Sigmoid colon (tissue), 7 donors: Measurements from ENCODE around the gene GNPDA2. TPM values are rescaled to one million over a fixed set of nuclear protein-coding genes. Genes with fewer than 3 reads are reported as not detected.

Source experiments
- DNase-seq: peaks from one replicate; pipeline ENCODE4 v3.0.0-alpha.2; 2019
- H3K27ac ChIP-seq, 4 donors: fragments of 200-600 bp; sonication (generic); one replicate each; pipeline ENCODE4 v1.5.1; 2016 to 2019; ENCODE audit warnings: mild to moderate bottlenecking in 1 of 4
- H3K27me3 ChIP-seq, 3 donors: fragments of 200-600 bp; sonication (generic); one replicate each; pipeline ENCODE4 v1.5.1; 2019; ENCODE audit warnings: mild to moderate bottlenecking in 1 of 3
- H3K36me3 ChIP-seq, 4 donors: fragments of 200-600 bp; sonication (generic); one replicate each; pipeline ENCODE4 v1.5.1; 2016 to 2019
- H3K4me1 ChIP-seq, 4 donors: fragments of 200-600 bp; sonication (generic); one replicate each; pipeline ENCODE4 v1.5.1; 2017 to 2019
- H3K4me3 ChIP-seq, 4 donors: fragments of 200-600 bp; sonication (generic); one replicate each; pipeline ENCODE4 v1.5.1; 2017 to 2019; ENCODE audit warnings: mild to moderate bottlenecking in 2 of 4, moderate library complexity in 1 of 4
- H3K9me3 ChIP-seq, 4 donors: fragments of 200-600 bp in 3 of 4; sonication (generic) in 3 of 4; one replicate each; pipeline versions ENCODE4 v1.5.1 to v1.6.1; 2013 to 2019
- CTCF ChIP-seq, 4 experiments: fragments of 450-650 bp in 3 of 4; fragments of 200-600 bp in 1 of 4; IDR thresholded peaks; one replicate each; pipeline ENCODE4 v1.5.1; 2016 to 2019; ENCODE audit warnings: antibody characterized with exemption in 4 of 4, mild to moderate bottlenecking in 3 of 4, moderate library complexity in 2 of 4
- EP300 ChIP-seq, 4 donors: sonication (generic); formaldehyde crosslinking; IDR thresholded peaks; one replicate each; pipeline ENCODE4 v1.6.1; 2017; ENCODE audit warnings: antibody characterized with exemption in 4 of 4
- POLR2A ChIP-seq, 2 donors: fragments of 450-650 bp; IDR thresholded peaks; one replicate each; pipeline ENCODE4 v1.6.1; 2016; ENCODE audit warnings: antibody characterized with exemption in 2 of 2, mild to moderate bottlenecking in 2 of 2, moderate library complexity in 2 of 2
- POLR2AphosphoS5 ChIP-seq, 4 donors: sonication (generic); formaldehyde crosslinking; IDR thresholded peaks; one replicate each; pipeline ENCODE4 v1.6.1; 2017; ENCODE audit warnings: antibody characterized with exemption in 4 of 4
- WGBS, 2 donors: extraction: QIAGEN DNeasy Blood & Tissue Kit; methylation state at CpG; one replicate each; pipeline ENCODE4 v1.1.7; 2013; 5-methylcytosine and 5-hydroxymethylcytosine counted together
- intact Hi-C: fragments of 100-400 bp; cut with DNase I; formaldehyde crosslinking; loops from one replicate; pipeline ENCODE4 v1.15.1; 2023
- polyA plus RNA-seq, 3 donors: library from polyadenylated mRNA; stranded (reverse); fragments of 200-250 nt; gene quantifications; one replicate each; pipeline ENCODE4 v1.2.3, GENCODE V29; 2013
- total RNA-seq, 4 donors: library from RNA; depleted of rRNA; stranded (reverse); fragments of >200 nt; gene quantifications; one replicate each; pipeline ENCODE4 v1.1.0, GENCODE V29; 2016
- donor health status: healthy with polysubstance abuse.
- donor health status: Bipolar disorder and iron deficiency.
- donor health status: healthy.

The GNPDA2 gene
- total and polyA plus RNA-seq, 7 donors: 5.1 to 33.2 (median 18.5) TPM

DNA sequence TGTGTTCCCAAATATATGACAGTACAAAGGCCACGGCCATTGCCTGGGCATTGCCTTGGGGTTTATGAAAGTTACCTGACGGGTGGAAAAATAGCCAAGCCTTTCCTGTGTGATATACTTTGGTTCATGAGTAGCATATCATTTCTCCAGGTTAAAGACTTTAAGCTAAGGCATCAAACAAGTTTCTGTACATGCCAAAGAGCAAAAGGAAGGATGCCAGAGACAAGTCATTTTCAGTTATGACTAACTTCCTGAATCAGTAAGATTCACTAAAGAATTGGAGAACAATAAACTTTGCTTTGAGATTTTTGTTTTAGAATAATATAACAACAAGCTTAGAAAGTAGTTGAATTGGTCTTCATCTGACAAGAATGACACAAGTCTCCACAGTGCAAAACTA lies 57.8 kb downstream of the GNPDA2 start:
- no peak overlapping the region for H3K27ac ChIP-seq
- DNase-seq: no peak
- TF ChIP-seq POLR2A (IDR thresholded peaks at IDR 0.05) (no peak), POLR2AphosphoS5 (IDR thresholded peaks at IDR 0.05) (no peak), CTCF (IDR thresholded peaks at IDR 0.05) (no peak), EP300 (IDR thresholded peaks at IDR 0.05) (no peak)
- H3K4me3 ChIP-seq: no peak overlapping the region
- no peaks in the 10 kb centered on the region for H3K4me1 ChIP-seq
- no peaks in the 10 kb centered on the region for H3K36me3 ChIP-seq
- H3K27me3 ChIP-seq: no peaks in the 10 kb centered on the region
- WGBS, 2 donors: 19 to 52% methylated on average over 2 of the region's 2 CpGs
- no peaks in the 10 kb centered on the region for H3K9me3 ChIP-seq
- intact Hi-C loops: no loop called here

- intact Hi-C loops: no loop called here
- Histone ChIP-seq H3K9me3 (no peaks in the 10 kb centered on the region), H3K4me1 (no peaks in the 10 kb centered on the region), H3K36me3 (no peaks in the 10 kb centered on the region), H3K4me3 (no peak overlapping the region), H3K27ac (no peak overlapping the region), H3K27me3 (no peaks in the 10 kb centered on the region)
- DNase-seq: no peak
- TF ChIP-seq EP300 (IDR thresholded peaks at IDR 0.05) (no peak), POLR2AphosphoS5 (IDR thresholded peaks at IDR 0.05) (no peak), POLR2A (IDR thresholded peaks at IDR 0.05) (no peak), CTCF (IDR thresholded peaks at IDR 0.05) (no peak)
- 90 to 91% methylated on average over 20 of the region's 20 CpGs for WGBS, 2 donors
Observed at GRCh38 chr4:44663539-44664263, 62.7 kb downstream of the GNPDA2 start.

- intact Hi-C loops: no loop called here
Observed at GRCh38 chr4:44662623-44663005, 63.7 kb downstream of the GNPDA2 start.

DNA sequence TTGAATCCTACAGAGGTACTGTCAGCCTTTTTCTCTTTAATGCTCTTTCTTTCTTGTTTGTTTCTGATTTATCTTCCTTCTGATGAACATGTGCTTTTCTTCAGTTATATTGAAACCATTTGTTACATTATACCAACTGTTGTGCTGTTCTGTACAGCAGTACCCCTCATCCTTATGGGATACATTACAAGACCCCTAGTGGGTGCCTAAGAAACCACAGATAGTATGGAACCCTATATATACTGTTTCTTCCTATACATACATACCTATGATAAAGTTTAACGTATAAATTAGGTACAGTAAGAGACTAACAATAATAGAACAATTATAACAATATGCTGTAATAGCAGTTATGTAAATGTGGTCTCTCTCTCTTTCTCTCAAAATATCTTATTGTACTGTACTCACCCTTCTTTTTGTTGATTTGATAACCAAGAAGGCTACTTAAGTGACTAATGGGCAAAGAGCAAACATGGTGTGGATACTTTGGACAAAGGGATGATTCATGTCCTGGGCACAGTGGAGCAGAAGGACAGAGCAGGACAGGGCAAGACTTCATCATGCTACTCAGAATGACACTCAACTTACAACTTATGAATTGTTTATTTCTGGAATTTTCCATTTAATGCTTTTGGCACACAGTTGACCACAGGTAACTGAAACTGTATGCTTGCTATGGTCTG lies 64.3 kb downstream of the GNPDA2 start:
- Histone ChIP-seq H3K9me3 (no peaks in the 10 kb centered on the region), H3K4me1 (no peaks in the 10 kb centered on the region), H3K27ac (no peak overlapping the region), H3K36me3 (no peaks in the 10 kb centered on the region), H3K27me3 (no peaks in the 10 kb centered on the region), H3K4me3 (no peak overlapping the region)
- WGBS, 2 donors: 80 to 94% methylated on average over 1 of the region's 1 CpG
- intact Hi-C loops: no loop called here
- TF ChIP-seq POLR2A (IDR thresholded peaks at IDR 0.05) (no peak), EP300 (IDR thresholded peaks at IDR 0.05) (no peak), POLR2AphosphoS5 (IDR thresholded peaks at IDR 0.05) (no peak), CTCF (IDR thresholded peaks at IDR 0.05) (no peak)
- no peak for DNase-seq

More at GRCh38 chr4:44662623-44663005, 63.7 kb downstream of the GNPDA2 start:
- H3K9me3 ChIP-seq: no peaks in the 10 kb centered on the region
- H3K4me1 ChIP-seq: no peaks in the 10 kb centered on the region
- H3K27ac ChIP-seq: no peak overlapping the region
- no peaks in the 10 kb centered on the region for H3K27me3 ChIP-seq
- TF ChIP-seq POLR2A (IDR thresholded peaks at IDR 0.05): no peak
- TF ChIP-seq EP300 (IDR thresholded peaks at IDR 0.05): no peak
- TF ChIP-seq CTCF (IDR thresholded peaks at IDR 0.05): no peak
- TF ChIP-seq POLR2AphosphoS5 (IDR thresholded peaks at IDR 0.05): no peak
- H3K4me3 ChIP-seq: no peak overlapping the region
- no peak for DNase-seq
- 43 to 49% methylated on average over 2 of the region's 2 CpGs for WGBS, 2 donors
- no peaks in the 10 kb centered on the region for H3K36me3 ChIP-seq
